Suppressor macrophage treated with lipopolysaccharide for 4 hours (primary cell): ENCODE data around the gene RAB18.
"Not testable (repeated sequence)": the region's sequence is repeated elsewhere in the genome, so short reads cannot be mapped to it uniquely, and the experiment has no call there.

Experiments
- DNase-seq: peaks from one replicate; pipeline ENCODE4 v3.0.0-alpha.2; 2020

Gene RAB18

DNA sequence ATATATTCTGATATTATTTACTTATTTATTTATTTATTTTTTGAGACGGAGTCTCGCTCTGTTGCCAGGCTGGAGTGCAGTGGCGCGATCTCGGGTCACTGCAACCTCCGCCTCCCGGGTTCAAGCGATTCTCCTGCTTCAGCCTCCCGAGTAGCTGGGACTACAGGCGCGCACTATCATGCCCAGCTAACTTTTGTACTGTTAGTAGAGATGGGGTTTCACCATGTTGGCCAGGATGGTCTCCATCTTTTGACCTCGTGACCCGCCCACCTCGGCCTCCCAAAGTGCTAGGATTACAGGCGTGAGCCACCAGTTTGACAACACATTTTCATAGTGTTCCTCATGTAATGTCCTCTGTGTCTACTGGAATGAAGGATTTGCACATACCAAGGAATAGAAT lies 1.4 kb downstream of the RAB18 start:
- not testable (repeated sequence) for DNase-seq

DNA sequence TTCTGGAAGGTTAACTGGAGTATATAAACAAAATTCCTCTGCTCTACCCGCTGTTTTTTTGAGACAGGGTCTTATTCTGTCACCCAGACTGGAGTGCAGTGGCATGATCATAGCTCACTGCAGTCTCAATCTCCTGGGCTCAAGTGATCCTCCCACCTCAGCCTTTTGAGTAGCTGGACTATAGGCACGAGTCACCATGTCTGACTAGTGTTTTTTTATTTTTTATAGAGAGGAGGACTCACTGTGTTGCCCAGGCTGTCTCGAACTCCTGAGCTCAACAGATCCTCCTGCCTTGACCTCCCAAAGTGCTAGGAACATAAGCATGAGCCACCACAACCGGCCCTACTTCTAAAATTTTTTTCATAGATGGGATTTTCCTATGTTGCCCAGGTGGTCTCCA lies 2.2 kb downstream of the RAB18 start:
- no peak for DNase-seq

DNA sequence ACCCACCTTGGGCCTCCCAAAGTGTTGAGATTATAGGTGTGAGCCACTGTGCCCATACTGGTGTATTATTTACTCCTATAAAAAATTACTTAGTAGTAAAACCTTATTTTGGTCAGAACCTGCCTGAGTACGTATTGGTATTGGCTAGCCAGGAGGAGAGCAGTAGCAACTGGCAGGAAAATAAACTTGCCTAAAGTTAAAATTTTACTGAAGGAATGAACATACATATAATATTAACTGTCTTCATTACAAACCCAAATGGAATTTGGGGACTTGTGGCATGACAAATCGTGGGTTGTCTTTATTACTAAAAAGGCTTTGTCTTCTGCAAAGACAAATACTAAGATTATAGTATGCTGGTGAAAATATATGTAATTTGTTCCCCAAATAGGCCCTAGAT lies 8.4 kb downstream of the RAB18 start:
- DNase-seq = no peak

DNA sequence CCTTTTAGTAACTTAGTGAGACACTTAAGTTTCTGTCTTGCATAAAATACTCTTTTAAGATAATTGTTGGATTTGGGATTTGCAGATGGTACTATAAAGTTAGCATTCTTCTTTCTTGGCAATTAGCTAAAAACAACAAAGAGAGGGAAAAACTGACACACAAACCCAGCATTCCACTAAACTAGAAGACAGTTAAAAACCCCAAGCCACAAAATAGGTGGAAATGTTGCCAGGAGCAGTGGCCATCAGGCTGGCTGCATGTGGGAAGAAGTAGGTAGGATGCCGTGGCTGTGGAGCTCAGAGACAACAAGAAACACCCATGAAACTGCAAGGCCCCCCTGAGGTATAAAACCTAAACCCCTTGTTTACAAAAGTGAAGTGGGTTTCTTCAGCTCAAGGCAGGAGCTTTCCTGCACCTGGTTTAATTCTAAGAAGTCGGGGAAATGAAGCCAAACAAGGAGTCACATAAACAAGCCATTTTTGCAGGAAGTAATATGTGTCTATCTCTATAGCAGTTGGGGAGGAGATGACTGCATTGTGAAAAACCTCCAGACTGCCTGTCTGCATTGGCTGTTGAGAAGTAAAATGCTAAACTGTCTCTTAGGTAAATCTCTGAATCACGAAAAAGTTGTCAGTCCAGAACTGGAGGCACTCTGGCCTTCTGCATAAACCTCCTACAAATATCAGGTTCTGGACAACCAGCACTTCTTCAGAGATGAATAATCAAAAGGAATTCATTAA lies 9.5 kb downstream of the RAB18 start:
- DNase-seq = no peak

DNA sequence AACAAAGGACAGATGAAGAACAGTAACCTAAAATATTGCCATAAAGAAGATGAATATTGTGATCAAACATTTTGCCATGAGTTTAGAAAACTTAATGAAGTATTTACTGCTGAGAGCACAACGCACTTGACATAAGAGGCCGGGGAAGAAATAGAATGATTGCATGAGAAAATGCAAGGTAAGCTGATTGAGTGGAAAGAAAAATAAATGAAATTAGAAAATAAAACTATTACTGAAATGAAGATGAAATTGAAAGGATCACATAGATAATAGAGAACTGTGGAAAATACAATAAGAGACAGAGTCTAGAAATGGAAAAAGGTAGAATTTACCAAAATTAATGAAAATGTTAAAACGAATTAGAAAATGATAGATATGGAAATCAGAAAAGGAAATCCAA lies 10.1 kb downstream of the RAB18 start:
- DNase-seq = no peak

DNA sequence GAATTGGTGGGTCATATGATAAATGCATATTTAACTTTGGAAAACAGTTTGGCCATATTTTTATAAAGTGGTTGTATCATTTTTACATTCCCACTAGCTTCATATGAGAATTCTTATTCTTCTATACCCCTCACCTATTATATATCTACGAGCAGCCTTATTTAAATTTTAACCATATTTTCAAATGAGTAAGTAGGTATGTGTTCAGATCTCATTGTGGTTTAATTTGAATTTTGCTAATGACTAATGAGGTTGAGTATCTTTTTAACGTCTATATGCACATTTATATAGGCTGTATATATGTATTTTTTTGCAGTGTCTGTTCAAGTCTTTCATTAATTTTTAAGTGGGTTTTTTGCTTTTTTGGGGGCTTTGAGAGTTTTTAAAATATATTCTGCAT lies 14.2 kb downstream of the RAB18 start:
- DNase-seq = no peak

DNA sequence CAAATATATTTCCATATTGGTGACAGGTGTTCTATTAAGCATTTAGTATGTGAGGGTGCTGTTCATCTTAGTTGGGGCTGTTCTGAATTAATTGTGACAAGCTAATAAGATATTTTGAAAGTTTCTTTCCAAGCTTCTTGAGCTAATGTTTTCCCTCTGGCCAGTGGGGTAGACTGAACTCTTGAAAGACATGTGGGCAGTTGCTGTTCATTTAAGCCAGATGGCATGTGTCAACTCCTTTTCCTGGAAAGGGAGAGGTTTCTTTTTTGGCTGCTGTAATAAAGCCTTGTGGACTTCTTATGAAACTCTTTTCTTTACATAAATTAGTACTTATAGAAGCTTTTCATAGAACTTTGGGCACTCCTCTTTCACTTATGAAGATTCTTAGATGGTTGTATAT lies 21.7 kb downstream of the RAB18 start:
- DNase-seq = peak; percentile 74

DNA sequence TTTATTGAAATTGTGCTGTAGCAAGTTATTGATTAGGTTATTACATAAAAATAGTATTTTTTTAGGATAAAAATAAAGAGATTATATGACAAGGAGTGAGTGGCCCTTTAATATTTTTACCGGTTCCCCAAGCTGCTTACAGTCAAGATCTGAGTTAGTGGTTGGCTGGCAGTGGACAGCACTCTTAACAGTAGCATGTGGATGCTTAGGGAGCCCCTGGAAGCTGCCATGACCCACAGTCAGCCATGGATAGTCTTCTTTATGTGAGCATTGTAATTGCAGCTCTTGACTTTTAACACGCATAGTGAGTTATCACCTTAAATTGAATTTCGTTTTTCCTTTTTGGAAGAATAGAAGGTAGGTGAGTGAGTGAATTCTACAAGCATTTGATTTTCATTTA lies 22.1 kb downstream of the RAB18 start:
- DNase-seq = no peak

DNA sequence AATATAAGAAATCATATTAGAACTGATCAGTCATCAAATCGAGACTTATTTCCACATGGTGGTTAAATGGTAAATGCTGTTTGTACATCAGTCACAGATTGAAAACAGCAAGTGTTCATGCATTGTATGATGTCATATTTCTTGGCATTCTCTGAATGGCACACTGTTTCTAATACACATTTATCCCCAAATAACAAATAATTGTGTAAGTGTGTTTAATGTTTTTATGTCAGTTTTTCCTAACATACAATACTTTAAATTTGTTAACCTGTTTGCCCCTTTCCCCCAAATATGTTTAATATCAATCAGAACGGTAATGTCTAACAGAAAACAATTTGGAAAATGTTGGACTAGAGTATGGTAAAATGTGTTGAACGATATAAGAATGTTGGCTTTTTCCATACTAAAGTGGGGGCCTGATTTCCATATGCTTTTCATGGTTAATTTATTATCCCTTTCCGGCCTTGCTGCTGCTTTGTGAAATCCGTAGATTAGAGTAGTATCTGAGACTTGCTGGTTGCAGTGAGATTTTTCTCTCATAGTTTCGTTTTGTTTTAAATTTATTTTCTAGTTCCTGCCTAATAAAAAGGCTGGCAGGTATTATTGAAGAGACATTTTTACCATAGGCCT lies 23.7 kb downstream of the RAB18 start:
- no peak for DNase-seq

DNA sequence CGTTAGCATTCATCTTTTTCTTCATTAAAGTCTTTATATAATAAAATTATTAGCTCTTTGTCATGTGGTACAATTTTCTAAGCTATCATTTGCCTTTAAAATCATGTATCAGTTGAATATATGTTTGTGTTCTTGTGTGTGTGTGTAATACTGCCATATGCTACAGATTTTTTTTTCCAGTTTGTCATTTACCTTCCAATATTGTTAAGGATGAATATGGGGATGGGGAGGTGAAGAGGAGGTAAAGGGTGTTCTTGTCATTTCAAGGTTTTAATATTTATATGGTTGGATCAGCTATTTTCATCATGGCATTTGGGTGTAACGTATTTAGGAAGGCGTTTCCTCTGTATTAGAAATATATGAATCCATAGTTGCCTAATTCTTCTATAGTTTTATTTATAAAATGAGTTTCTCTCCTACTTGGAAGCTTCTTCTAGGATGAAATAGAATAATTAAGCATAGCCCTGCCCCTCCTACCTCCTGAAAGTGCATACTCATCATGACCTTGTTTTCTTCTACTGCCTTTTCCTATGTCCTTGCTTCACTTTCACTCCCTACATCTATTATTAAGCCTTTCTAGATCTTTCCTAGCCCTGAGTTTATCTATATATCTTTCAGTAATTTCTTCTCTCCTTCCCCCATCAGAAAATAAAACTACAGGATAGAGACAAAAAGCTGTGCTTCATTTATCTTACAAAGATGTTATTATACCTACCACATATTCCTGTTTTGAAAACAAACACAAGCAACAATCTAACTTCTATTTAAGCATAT lies 25.1 kb downstream of the RAB18 start:
- peak; percentile 38 for DNase-seq

DNA sequence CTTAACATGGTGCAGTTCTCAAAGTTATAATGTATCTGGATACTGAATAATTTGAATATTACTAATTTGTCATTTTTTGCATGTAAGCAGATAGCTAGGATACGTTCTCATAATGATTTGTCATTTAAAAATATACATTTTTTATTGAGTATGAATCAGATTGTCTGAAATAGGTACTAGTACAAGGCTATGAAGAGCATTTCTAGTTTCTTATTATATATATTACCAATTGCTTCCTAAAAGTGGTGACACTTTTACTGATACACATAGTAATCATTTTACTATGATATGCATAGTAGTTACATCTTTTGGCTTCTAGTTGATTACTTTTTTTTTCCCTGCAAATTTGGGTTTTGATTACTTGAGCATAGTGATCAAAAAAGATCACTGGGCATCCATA lies 26.4 kb downstream of the RAB18 start:
- no peak for DNase-seq

DNA sequence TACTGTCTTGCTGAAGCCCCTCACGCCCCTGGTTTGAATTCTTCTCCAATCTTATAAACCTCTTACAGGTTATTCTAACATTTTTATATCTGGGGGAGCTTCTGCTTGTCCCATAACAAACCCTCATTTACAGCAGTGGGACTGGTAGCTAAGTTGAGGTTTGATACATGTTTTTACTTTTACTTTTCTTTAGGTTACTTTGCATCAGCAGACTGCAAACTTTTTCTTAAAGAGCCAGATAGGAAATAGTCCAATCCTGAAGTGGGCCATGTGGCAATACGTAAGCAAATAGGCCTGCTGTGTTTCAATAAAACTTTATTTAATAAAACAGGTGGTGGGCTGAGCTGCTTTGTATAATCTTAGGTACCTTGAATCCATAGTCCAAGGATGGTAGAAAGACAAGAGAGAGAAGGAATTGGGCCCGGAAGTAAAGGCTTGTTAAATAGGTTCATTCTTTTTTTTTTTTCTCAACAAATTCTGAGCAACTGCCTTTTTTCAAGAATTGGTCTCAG lies 27.3 kb downstream of the RAB18 start:
- no peak for DNase-seq

DNA sequence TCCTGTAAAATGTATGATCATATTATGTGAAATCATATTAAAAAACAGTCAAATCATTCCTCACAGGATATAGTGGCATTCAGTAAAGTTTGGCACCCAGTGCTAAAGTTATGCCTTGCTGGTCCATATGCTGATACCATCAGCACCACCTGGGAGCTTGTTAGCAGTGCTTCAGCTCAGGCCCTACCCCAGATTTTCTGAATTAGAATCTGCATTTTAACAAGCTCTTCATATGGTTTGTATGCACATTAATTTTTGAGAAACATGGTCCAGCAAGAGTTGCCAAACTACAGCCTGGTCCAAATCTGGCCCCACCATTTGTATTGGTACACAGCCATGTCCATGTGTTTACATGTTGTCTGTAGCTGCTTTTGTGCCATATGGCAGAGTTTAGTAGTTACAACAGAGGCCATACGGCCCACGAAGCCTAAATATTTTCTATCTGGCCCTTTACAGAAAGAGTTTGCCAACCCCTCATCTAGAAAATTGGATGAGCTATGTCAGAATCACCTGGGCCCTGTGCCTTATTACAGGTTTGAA lies 30.1 kb downstream of the RAB18 start:
- no peak for DNase-seq

DNA sequence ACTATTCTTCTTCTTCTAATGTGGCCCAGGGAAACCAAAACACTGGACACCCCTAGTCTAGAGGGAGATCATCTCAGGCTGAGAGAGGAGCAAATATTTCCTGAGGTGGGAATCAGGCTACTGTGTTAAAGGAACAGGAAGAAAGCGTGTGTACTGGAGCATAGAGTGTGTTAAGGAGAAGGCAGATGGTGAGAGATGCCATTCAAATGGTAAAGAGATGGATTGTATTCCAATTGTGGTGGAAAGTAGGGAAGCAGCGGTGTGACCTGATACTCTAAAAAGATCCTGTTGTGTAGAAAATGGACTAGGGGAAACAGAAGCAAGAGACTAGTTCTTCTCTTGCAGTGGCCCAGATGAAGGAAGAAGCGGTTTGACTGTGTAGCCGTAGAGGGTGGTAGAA lies 31.2 kb downstream of the RAB18 start:
- DNase-seq = no peak

DNA sequence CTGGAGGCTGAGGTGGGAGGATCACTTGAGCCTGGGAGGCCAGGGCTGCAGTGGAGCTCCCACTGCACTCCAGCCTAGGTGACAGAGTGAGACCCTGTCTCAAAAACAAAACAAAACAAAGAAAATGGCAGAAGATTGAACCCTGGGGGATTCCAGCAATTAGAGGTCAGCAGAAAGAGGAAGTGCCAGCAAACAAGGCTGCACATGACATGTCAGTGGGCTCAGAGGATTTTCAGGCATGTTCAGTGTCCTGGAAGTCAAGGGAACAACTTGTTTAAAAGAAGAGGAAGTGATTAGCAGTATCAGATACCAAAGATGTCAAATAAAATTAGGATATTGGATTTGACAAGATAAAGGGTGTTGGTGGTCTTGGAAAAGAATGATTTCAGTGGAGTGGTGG lies 32.3 kb downstream of the RAB18 start:
- peak; percentile 48 for DNase-seq

DNA sequence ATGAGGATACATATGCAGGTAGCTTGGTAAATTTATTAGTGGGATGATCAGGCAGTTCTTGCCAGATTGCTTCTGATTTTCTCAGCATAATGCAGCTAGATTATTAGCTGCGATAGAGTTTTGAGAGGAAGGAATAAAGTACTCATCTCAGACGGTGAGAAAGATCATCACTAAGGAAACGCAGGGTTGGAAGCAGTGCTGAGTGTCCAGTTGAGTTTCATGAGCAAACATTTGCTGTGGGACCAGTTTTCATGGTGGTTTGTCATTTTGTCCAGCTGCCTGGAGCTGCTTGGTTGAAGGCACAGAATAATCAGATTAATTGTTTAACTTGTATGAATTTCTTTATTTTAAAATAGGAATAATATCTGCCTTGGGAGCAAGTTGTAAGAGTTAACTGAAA lies 33.1 kb downstream of the RAB18 start:
- no peak for DNase-seq

DNA sequence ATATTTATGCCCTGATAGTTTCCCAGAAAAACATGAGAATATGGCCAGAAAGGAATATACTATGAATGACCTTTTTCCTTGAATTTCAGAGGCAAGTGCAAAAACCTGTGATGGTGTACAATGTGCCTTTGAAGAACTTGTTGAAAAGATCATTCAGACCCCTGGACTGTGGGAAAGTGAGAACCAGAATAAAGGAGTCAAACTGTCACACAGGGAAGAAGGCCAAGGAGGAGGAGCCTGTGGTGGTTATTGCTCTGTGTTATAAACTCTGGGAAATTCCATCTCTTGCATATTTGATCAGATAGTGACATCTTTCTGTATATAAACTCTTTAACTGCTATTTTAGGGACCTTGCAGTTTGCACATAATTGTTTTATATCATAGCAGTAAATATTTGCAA lies 33.7 kb downstream of the RAB18 start:
- DNase-seq = no peak

DNA sequence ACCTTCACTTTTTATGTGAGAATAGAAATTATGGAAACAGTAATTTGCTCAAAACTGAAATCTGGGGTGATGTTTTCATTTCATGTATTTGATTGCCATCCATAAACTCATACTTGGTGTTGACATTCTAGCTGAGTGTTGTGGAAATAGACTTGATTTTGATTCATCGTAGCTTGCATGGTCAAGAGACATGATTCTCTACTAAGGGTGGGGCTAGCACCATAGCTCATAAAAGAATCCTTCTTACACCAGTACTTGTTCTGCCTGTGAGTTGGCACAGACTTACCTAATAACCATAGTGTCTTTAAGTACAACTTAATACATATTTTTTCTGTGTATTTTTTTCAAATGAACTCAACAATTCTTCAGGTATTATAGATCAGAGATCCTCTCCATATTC lies 36.6 kb downstream of the RAB18 start:
- DNase-seq = no peak

DNA sequence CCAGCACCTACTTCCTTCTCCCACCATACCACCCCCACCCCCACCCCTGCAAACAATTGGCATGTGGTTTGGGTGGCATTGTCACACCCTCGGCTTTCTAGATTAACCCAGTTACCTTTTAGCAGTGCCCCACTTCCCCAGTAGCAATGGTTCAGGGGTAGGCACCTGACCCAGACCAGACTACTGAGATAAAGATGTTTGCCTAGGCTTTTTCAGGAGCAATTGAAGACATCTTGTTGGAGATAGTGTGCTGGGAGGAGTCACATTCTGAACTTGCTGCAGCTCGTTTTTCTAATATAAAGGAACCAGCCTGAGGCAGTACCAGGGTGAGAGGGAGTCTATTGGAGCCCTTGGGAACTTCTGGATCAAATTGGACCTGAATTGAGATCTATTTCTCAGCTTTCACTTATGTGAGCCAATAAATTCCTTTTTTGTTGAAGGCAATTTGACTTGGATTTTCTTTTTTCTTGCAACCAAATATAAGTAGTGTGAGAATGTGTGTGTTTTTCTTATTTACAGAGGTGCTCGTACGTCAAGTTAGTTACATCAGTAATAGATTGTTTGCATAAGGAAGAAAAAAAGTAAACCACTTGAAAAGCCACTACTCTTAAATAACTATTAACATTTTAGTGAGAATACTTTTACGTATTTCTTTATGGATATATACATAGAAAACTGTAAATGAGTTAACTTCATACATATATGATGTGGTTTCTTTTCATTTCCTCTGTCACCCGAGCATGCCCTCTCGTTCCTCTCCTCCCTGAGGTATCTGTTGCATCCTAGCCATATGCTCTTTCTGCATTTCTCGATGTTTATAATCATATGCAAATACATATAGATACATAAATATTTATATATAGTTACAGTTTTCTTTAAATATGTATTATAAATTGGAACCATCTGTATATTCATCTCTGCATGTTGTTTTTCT lies 38.0 kb downstream of the RAB18 start:
- no peak for DNase-seq

DNA sequence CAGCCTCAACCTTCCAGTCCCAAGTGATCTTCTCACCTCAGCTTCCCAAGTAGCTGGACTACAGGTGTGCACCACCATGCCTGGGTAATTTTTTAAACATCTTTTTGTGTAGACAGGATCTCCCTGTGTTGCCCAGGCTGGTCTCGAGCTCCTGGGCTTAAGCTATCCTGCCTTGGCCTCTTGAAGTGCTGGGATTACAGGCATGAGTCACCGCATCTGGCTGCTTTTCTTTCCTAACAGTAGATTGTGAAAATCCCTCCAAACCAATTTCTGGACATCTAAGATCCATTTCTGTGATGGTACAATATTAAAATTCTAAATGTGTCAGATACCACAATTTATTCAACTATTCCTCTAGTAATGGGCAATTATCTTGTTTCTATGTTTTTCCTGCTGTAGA lies 38.7 kb downstream of the RAB18 start:
- DNase-seq = no peak

DNA sequence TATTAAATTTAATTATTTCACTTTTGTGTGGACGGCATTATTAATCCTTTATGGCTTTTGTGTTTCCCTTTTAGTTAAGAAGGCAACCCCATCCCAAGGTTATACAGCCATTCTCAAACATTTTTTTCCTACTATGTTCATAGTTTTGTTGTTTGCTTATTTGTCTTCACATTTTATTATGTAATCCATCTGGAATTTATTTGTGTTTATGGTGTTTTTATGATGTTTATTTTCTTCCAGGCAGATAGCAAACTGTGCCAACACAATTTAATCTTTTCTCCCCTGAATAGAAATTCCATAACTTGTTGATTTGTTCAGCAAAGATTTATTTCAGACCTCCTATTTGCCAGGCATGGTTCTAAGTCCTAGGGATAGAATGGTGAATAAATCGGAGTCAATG lies 42.9 kb downstream of the RAB18 start:
- no peak for DNase-seq

DNA sequence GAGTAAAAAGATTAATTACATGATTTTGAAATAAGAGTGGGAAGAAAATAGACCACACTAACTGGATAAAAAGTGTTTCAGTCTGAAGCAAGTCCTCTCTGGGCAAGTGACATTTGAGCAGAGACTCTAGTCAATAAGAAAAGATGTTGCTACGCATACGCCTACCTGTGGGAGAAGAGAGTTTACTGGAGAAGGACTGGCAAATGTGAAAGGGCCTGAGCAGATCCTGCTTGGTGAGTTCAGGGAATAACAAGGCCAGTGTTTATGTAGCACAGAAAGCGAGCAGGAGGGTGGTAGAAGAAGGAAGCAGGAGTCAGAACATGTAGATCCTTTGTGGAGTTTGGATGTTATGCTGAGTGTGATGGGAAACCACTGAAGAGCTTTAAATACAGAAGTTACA lies 43.4 kb downstream of the RAB18 start:
- no peak for DNase-seq

DNA sequence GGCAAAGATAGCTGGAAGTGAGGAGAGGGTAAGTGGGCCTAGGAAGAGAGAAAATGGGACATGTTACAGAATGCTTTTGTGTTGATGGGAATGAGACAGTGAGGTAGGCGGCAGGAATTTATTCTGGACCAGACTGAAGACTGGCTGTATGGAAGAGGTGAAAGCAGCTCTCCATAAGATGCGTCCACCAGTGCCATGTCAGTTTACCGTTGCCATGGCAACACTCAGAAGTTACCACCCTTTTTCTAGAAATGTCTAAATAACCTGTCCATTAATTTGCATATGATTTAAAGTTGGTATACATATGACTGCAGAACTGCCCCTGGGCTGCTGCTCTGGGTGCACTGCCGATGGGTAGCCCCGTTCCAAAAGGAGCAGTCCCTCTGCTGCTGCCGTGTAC lies 46.7 kb downstream of the RAB18 start:
- DNase-seq = no peak
